Middle frontal gyrus (tissue), 1 donor: ENCODE measurements around the gene ACE.

Source experiments
- DNase-seq: peaks from one replicate; pipeline ENCODE4 v3.0.0-alpha.2; 2015; ENCODE audit warnings: low spot score; ENCODE audit errors: extremely low spot score

ACE gene

GRCh38 chr17:63490858-63491400, 14.1 kb downstream of the ACE start:
- DNase-seq: no peak

- DNase-seq: no peak
Measured at GRCh38 chr17:63491413-63491812, 14.6 kb downstream of the ACE start.

GRCh38 chr17:63491977-63492618, 15.2 kb downstream of the ACE start:
- no peak for DNase-seq

- DNase-seq: no peak
Measured at GRCh38 chr17:63492940-63493339, 16.1 kb downstream of the ACE start.

- DNase-seq: no peak
Measured at GRCh38 chr17:63493411-63493810, 16.6 kb downstream of the ACE start.

- no peak for DNase-seq
Measured at GRCh38 chr17:63494300-63494928, 17.6 kb downstream of the ACE start.

- DNase-seq: no peak
Measured at GRCh38 chr17:63495491-63495890, 18.6 kb downstream of the ACE start.

- no peak for DNase-seq
Measured at GRCh38 chr17:63496177-63496576, 19.3 kb downstream of the ACE start.

- no peak for DNase-seq
Measured at GRCh38 chr17:63496663-63497400, 20.0 kb downstream of the ACE start.

- no peak for DNase-seq
Measured at GRCh38 chr17:63497708-63498483, 21.0 kb downstream of the ACE start.

- no peak for DNase-seq
Measured at GRCh38 chr17:63498626-63499195, 21.9 kb downstream of the ACE start.

- no peak for DNase-seq
Measured at GRCh38 chr17:63500543-63501390, 23.9 kb downstream of the ACE start.

- DNase-seq: no peak
Measured at GRCh38 chr17:63503341-63503705, 26.5 kb downstream of the ACE start.

- no peak for DNase-seq
Measured at GRCh38 chr17:63504261-63504660, 27.4 kb downstream of the ACE start.

GRCh38 chr17:63505341-63505740, 28.5 kb downstream of the ACE start:
- no peak for DNase-seq

GRCh38 chr17:63506627-63507026, 29.8 kb downstream of the ACE start:
- no peak for DNase-seq

GRCh38 chr17:63511331-63511730, 34.5 kb downstream of the ACE start:
- DNase-seq: no peak

- no peak for DNase-seq
Measured at GRCh38 chr17:63512388-63512787, 35.5 kb downstream of the ACE start.

GRCh38 chr17:63512896-63513644, 36.2 kb downstream of the ACE start:
- no peak for DNase-seq

GRCh38 chr17:63514477-63514876, 37.6 kb downstream of the ACE start:
- DNase-seq: no peak
